Astrocyte of the hippocampus (primary cell): ENCODE data around the gene SLC6A7.

ENCODE experiments used
- DNase-seq: peaks from one replicate; pipeline ENCODE4 v3.0.0; 2011; ENCODE audit warnings: low read depth, low spot score

The SLC6A7 gene

DNA sequence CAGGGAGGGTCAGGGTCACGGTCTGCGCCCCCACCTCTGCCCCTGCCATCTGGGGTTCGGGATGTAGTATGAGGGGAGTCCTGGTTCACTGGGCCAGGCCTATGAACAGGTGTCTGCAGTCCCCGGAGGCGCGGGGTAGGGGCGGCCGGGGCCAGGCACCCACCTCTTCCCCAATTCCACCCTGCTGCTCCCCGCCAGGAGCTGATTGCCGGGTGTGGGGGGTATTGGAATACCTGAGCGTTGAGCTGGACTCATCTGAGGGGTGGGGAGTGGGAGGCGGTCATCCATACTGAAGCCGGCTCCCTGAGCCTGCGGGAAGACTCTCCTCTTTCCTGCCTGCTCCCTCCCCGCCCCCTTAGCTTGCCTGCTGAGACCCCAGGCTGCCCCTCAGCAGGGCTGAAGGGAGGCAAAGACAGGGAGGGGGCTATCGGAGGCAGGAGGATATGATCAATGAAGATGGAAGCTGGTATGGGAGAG, 679 bp downstream of the SLC6A7 start:
- no peak for DNase-seq

- no peak for DNase-seq
Observed at GRCh38 chr5:150190987-150191386, 1.1 kb downstream of the SLC6A7 start.

GRCh38 chr5:150192462-150192861, 2.6 kb downstream of the SLC6A7 start:
- DNase-seq = no peak

DNA sequence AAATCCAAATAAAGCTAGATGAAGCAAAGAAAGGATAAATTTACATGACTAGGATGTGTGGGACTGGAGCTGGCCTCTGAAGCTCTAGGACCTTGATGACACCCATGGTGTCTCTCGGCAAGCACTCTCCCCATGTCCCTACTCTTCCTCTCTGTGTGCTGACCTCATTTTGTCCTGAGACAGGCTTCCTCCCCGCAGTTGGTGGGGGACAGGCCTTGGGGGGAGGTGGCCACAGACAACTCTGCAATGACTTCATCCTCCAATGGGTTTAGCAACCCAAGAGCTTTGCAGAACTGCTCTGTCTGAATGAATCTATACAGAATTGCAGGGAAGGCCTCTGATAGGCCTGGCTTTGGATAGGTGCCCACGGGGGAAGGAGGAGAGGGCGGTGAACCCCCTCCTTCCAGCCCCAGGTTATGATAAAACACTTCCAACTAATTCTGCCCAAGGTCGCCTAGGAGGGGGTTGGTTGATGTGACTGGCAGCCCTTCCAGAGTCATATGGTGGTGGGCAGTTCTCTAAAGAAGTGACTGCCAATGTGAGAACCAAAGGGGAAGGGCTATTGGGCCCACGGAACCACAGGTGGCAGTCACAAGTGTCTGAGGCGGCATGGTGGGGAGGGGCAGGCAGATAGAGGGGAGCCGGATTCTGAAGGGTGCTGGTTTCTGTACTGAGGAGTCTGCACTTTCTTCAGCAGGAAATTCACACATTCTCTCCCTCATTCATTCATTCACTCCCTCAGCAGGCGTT, 6.0 kb downstream of the SLC6A7 start:
- no peak for DNase-seq

- no peak for DNase-seq
Observed at GRCh38 chr5:150196514-150196913, 6.7 kb downstream of the SLC6A7 start.

GRCh38 chr5:150196986-150197385, 7.1 kb downstream of the SLC6A7 start:
- DNase-seq = no peak

GRCh38 chr5:150197476-150197875, 7.6 kb downstream of the SLC6A7 start:
- no peak for DNase-seq

- no peak for DNase-seq
Observed at GRCh38 chr5:150202501-150202900, 12.6 kb downstream of the SLC6A7 start.

- DNase-seq = no peak
Observed at GRCh38 chr5:150203832-150204589, 14.1 kb downstream of the SLC6A7 start.

- no peak for DNase-seq
Observed at GRCh38 chr5:150204590-150204960, 14.7 kb downstream of the SLC6A7 start.

DNA sequence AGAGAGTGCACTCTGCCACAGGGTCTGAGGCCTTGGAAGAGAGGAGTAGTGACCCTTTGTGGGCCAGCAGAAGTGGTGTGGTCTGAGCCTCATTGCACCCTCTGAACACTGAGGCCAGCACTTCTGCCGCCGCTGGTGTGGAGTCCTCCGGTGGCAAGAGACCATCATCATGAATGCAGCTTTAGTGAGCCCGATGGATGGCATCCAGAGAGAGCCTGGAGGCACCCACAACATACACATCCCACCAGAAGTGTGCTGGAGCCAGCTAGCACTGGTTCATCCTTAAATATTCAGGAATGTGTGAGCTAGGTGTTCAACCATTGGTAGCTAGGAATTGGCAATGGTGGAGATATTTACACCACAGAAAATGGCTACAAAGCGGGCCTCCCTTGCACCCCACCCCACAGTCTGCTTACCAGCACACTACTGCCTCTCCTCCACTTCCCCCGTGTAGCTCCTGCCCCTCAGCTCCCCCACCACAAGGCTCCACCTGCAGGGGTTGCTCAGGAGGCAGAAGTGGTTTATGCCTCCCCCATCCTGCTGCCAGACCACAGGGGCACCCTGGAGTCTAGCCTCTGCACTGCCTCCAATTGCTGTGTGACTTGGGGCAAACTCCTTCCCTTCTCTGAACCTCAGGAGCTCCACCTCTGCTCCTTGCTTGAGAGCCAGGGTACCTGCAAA, 16.4 kb downstream of the SLC6A7 start:
- peak; percentile 42 for DNase-seq

- no peak for DNase-seq
Observed at GRCh38 chr5:150206779-150207115, 16.9 kb downstream of the SLC6A7 start.

GRCh38 chr5:150208187-150209098, 18.6 kb downstream of the SLC6A7 start:
- DNase-seq = peak; percentile 78

DNA sequence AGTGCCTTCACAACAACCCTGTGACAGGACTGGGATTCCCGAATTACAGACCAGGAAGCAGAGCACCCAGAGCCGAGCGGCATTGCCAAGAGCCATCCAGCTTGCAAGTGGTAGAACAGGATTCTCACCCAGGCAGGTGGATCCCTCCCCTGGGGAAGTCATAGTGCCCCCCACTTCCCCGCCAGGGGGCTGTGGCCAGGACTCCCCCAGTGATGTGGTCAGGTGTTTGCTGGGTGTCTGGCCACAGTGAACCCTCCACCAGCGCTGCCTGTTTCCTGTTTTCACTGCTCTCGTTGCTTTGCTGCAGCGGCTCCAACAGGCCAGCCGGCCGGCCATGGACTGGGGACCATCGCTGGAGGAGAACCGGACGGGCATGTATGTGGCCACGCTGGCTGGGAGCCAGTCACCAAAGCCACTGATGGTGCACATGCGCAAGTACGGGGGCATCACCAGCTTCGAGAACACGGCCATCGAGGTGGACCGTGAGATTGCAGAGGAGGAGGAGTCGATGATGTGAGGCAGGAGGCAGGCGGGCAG, 19.3 kb downstream of the SLC6A7 start:
- no peak for DNase-seq

DNA sequence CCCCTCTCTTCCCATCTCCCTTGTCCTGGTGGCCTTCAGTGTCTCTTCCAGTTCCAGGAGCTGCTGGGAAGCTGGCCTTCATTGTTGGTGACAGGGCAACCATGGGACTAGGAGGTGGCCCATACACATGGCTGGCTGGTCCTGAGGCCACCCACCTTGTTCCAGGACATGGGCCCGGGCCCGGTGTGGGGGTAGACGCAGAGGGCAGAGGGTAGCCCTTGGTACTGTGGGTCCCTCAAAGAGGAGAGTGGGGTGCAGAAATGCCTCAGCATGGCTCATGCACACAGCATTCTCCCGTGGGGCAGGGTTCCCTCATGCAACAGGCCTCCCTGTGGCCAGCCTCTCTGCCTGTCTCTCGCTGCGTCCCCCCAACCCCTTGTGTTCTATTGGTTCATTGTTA, 20.8 kb downstream of the SLC6A7 start:
- no peak for DNase-seq

DNA sequence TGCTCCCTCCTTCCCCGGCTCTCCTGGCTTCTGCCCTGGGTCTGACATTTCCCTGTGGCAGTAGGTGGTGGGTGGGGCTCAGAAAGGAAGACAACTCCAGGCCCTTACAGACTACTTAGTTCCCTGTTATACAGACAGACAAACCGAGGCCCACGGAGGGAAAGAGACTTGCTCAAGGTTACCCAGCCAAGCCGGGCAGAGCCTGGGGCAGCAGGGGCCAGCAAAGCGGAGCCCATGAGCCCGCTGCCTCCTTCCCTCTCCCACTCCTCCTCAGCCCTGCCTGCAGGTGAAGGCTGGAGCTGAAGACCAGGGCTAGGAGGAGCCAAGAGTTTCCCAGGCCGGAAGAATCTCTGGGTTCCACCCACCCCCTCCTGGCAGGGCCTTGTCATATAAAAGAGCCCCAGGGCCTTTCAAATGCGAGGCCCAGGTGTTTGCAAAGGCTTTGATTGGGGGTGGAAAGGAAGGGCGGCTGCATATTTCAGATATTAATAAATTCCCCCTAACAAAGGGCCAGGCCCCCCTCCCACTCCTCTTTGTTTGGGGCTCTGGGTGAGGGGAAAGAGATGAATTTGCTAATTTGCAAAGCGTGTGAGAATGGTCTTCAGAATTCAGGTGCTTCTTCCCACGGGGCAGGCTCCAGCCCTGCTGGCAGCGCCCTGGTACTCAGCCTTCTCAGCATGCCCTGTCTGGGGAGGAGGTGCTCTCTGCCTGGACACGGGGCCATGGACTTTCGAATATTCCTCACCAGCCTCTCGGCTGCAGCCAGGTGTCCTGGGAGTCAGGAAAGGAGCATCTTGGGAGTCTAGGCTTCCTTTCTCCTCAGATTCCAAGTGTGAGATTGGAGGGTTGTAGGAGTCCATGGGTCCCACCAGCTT, 21.5 kb downstream of the SLC6A7 start:
- DNase-seq = no peak

- no peak for DNase-seq
Observed at GRCh38 chr5:150213530-150213929, 23.7 kb downstream of the SLC6A7 start.

- no peak for DNase-seq
Observed at GRCh38 chr5:150214289-150214688, 24.4 kb downstream of the SLC6A7 start.

DNA sequence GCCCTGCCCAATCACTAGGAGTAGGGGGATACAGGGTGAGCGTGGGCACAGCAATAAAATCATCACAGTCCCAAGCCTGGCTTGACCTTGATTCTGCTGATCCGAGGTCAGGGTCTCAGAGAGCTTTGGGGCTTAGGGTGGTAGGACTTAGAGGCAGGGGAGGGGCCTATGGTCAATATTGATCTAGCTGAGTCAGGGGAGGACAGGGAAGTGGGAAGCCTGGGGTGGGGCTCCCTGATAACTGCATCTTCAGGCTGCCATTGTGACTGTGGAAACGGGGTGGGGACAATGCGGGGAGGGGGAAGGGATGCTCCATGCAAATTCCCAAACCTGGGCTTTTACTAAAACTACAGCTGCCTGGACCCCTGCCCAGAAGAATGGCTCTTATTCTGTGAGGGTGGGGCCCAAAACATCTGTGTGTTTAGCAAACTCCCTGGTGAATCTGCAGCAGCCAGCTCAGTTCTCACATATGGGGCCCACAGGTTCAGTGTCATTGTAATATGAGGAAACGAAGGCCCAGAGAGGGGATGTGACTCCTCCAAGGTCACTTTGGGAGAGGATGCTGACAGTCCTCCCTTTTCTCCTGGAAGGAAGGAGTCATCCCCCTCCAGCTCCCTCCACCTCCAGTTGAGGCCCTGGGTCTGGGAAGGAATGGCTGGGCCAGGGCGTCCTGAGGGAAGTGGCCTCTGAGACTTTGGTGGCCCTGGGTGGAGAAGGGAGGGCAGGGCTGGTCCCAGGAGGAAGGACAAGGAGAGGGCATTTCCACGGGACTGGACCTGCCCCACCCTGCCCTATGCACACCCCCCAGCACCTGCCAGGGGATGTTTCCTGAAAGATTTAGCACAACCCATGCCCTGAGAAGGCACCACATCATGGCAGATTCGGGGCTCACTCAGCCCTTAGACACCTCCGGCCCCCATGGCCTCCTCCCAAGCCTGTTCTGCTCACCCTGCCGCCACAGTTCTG, 26.4 kb downstream of the SLC6A7 start:
- no peak for DNase-seq
